Measurements from ENCODE around the gene CFAP46.
"Not testable (repeated sequence)": the region's sequence is repeated elsewhere in the genome, so short reads cannot be mapped to it uniquely, and the experiment has no call there.

CFAP46 gene

GRCh38 chr10:132979491-132980425, 37.4 kb upstream of the CFAP46 start:
- in situ Hi-C loops (cut with MboI; ENCODE audit: low sequenced_read_pairs), result no loop called here

GRCh38 chr10:132978542-132978941, 36.2 kb upstream of the CFAP46 start:
- in situ Hi-C loops (cut with MboI; ENCODE audit: low sequenced_read_pairs), result no loop called here

DNA sequence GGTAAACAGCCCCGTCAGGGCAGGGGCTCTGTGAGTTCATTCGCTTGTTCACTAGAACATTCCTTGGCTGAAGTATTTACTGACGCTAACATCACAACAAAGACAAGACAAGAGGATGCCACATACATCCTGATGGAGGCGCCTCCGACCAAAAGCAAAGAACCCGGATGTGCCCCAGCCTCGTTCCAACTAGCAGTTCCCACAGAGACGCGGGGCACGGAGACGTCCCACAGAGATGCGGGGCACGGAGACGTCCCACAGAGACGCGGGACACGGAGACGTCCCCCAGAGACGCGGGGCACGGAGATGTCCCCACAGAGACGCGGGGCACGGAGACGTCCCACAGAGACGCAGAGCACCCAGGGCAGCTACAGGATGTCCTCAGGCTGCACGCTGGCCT, 35.4 kb upstream of the CFAP46 start:
- in situ Hi-C loops (cut with MboI; ENCODE audit: low sequenced_read_pairs), result no loop called here

DNA sequence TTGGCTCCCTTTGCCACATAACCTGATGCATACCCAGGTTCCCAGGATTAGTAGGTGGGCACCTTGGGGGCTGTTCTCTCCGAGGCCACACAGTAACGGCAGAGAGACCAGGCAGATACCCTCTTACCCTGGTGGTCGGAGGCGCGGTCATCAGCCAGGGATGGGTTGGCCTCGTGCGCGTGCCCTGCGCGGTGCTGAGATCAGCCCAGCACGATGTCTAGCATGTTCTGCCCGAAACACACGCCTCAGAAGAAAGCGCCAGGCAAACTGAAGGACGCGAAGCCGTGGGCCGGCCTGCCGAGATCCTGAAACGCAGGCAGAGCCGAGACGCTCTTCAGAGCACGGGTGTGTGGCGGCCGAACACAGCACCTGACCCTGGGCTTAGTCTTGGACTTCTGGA, 34.7 kb upstream of the CFAP46 start:
- in situ Hi-C loops (cut with MboI; ENCODE audit: low sequenced_read_pairs), result no loop called here

GRCh38 chr10:132975831-132976682, 33.7 kb upstream of the CFAP46 start:
- in situ Hi-C loops (cut with MboI; ENCODE audit: low sequenced_read_pairs), result no loop called here

GRCh38 chr10:132974886-132975830, 32.8 kb upstream of the CFAP46 start:
- in situ Hi-C loops (cut with MboI; ENCODE audit: low sequenced_read_pairs), result no loop called here

DNA sequence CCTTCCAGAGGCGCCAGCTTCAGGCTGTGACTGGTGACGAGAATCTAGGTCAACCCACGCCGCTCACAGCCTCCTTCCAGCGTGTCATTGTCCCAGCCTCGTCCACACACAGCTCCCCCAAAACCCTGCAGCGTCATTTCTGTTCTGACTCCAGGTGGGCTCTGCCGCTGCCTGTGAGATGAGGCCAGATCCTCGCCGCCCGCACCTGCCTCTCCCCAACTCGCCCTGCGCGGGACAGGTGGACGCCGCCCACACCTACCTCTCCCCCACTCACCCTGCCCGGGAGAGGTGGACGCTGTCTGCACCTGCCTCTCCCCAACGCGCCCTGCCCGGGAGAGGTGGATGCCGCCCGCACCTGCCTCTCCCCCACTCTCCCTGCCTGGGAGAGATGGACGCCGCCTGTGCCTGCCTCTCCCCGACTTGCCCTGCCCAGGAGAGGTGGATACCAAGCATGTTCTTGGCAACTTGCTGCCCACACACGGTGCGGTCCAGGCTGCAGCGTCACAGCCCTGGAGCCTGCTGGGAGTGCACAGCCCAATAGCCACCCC, 32.0 kb upstream of the CFAP46 start:
- in situ Hi-C loops (cut with MboI; ENCODE audit: low sequenced_read_pairs), result no loop called here

- in situ Hi-C loops (cut with MboI; ENCODE audit: low sequenced_read_pairs), result no loop called here
Measured at GRCh38 chr10:132973903-132974241, 31.5 kb upstream of the CFAP46 start.

GRCh38 chr10:132972986-132973902, 30.9 kb upstream of the CFAP46 start:
- in situ Hi-C loops (cut with MboI; ENCODE audit: low sequenced_read_pairs), result no loop called here

GRCh38 chr10:132972149-132972985, 30.0 kb upstream of the CFAP46 start:
- in situ Hi-C loops (cut with MboI; ENCODE audit: low sequenced_read_pairs), result no loop called here

DNA sequence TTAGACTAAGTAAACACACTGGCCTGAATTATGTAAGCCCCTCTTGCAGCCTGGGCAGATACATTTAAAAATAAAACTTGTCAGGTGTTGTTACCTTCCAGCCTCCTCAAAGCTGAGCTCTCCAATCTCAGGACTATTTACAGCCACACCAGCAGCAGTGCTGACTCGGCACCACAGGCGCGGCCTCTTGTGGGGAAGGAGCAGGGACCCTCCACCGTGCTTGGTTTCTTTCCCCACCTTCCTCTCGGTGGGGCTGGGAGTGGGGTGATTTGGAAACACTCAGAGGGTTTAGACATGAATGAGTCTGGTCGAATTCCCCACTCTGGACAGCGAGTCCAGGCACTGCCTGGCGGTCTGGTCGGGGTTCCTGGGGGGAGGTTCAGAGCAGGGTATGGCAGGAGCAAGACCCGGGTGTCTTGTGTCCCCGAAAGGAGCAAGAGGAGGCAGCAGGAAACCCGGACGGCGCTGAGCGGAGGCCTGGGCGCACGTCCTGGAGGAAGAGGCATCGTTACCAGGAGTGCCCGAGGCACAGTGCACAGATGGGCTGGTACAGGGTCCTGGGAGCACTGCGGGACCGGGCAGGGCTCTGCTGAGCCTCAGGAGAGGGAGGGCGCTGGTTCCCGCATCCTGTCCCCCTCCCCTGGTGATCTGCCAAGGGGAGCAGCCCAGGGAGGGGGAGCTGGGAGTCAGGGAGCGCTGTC, 29.2 kb upstream of the CFAP46 start:
- in situ Hi-C loops (cut with MboI; ENCODE audit: low sequenced_read_pairs), result no loop called here

- in situ Hi-C loops (cut with MboI; ENCODE audit: low sequenced_read_pairs), result no loop called here
Measured at GRCh38 chr10:132970641-132971438, 28.5 kb upstream of the CFAP46 start.

- in situ Hi-C loops (cut with MboI; ENCODE audit: low sequenced_read_pairs), result no loop called here
Measured at GRCh38 chr10:132967540-132967939, 25.2 kb upstream of the CFAP46 start.

GRCh38 chr10:132965411-132966057, 23.2 kb upstream of the CFAP46 start:
- in situ Hi-C loops (cut with MboI; ENCODE audit: low sequenced_read_pairs), result no loop called here

GRCh38 chr10:132964707-132965410, 22.5 kb upstream of the CFAP46 start:
- in situ Hi-C loops (cut with MboI; ENCODE audit: low sequenced_read_pairs), result not testable (repeated sequence)

DNA sequence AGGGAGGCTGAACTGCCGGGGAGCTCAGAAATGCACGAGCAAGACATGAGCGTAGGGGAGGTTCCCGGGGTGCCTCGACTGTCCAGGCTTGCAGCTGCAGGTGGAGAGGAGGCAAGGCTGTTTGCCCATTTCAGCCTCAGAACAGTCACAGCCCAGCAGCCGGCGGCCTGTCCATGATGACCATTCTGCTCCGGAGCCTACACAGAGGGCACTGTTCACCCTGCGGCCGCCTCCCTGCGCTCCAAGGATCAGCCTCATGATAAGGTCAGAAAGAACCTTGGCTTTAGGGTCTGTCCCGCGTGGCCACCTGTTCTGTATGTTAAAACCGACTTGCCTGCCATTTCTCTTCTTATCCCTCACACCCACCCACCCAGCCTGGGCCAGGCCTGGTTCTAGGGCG, 21.9 kb upstream of the CFAP46 start:
- in situ Hi-C loops (cut with MboI; ENCODE audit: low sequenced_read_pairs), result no loop called here
